Pericardium fibroblast (primary cell): ENCODE results near the gene GATAD2A. TPM values are rescaled to one million over a fixed set of nuclear protein-coding genes. Genes with fewer than 3 reads are reported as not detected.

Source experiments
- total RNA-seq: library from RNA; depleted of rRNA; stranded (reverse); fragments of >200 nt; gene quantifications from 2 replicates; pipeline ENCODE4 v1.2.3, GENCODE V29; 2015

The GATAD2A gene, protein sequence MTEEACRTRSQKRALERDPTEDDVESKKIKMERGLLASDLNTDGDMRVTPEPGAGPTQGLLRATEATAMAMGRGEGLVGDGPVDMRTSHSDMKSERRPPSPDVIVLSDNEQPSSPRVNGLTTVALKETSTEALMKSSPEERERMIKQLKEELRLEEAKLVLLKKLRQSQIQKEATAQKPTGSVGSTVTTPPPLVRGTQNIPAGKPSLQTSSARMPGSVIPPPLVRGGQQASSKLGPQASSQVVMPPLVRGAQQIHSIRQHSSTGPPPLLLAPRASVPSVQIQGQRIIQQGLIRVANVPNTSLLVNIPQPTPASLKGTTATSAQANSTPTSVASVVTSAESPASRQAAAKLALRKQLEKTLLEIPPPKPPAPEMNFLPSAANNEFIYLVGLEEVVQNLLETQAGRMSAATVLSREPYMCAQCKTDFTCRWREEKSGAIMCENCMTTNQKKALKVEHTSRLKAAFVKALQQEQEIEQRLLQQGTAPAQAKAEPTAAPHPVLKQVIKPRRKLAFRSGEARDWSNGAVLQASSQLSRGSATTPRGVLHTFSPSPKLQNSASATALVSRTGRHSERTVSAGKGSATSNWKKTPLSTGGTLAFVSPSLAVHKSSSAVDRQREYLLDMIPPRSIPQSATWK
- total RNA-seq, result 34.9 and 40.4 TPM in 2 replicates

DNA sequence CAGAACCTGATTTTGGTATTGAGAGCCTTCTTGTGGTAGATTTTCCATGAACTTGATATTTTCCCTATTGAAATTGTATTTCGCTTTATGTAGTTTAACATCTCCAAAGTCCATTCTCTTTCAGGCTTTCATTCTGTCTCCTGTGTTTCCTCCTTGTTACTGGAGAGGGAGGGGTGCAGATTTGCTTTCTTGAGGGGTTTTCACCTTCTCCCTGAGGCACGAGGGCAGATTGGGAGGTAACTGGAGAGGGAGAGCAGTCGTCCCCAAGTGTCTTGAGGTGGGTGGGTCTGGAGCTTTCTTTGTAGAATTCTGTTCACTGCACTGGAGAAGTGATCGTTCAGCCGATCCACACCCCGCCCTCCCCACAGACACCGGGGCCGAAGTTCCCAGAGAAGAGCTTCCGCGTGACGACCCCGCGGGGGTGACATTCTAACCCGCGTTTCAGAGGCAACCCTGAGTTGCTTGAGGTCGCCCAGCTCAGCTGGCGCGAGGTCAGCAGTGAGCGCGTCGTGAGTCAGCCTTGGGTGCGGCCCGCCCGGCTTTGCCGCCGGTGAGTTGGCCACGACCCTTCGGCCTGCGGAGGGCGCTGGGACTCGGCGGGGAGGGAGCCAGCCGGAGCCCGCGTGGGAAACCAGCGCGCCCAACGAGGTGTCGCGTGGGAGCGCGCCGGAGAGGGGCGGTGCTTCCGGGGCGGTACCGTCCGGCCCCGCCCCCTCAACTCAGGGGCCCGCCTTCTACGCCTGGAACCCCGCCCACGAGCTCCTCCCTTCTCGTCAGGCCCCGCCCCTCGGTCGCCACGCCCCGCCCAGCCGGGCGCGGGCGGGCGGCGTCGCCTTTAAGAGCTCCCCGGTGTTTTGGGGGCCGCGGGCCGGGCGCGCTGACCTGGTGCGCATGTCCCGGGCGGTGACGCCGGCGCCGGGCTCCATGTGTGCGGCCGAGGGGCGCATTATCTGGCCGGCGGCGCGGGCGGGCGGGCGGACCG lies at the start of gene GATAD2A:
TSS of gene GATAD2A (plus strand) at position 797 of the 982 bp plus-strand sequence. CDS start 59,671 bp downstream, outside the sequence.

DNA sequence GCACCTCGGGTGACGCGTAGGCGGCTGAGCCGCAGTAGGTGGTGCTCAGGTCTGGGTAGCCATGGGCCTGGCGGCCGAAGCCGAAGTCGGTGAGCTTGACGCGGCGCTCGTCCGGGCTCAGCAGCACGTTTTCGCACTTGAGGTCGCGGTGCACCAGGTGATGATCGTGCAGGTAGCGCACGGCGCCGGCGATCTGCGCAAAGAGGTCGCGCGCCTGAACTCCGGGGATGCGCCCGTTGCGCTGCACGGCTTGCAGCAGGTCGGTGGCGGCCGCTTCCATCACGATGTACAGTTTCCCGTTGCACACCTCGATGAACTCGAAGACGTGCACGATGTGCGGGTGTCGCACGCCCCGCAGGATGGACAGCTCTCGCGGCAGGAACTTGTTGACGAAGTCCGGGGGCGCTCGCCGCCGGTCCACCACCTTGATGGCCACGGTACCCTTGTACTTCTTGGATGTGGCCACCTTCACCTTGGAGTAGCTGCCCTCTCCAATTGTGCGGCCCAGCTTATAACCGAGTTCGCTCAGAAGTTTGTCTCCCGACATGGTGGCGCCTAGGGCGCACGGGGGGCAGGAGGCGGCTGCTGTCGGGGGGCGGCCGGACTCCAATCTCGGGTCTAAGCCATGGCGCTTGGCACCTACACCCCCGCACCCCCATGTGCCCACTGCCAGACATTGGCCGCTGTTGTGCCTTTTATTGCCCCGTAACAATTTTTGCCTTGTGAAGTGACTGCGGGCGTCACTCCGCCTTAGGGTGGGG lies 109.6 kb downstream of the GATAD2A start, which contains the start of gene TSSK6:
TSS of gene TSSK6 (minus strand) at position 668 of the 761 bp plus-strand sequence. CDS start at position 547, 121 bp downstream.

GRCh38 chr19:19515642-19516519 lies 110.4 kb downstream of the GATAD2A start, which contains the start of gene NDUFA13:
Gene NDUFA13 (plus strand): TSS chr19:19516225. CDS start chr19:19516239, 14 bp downstream.

DNA sequence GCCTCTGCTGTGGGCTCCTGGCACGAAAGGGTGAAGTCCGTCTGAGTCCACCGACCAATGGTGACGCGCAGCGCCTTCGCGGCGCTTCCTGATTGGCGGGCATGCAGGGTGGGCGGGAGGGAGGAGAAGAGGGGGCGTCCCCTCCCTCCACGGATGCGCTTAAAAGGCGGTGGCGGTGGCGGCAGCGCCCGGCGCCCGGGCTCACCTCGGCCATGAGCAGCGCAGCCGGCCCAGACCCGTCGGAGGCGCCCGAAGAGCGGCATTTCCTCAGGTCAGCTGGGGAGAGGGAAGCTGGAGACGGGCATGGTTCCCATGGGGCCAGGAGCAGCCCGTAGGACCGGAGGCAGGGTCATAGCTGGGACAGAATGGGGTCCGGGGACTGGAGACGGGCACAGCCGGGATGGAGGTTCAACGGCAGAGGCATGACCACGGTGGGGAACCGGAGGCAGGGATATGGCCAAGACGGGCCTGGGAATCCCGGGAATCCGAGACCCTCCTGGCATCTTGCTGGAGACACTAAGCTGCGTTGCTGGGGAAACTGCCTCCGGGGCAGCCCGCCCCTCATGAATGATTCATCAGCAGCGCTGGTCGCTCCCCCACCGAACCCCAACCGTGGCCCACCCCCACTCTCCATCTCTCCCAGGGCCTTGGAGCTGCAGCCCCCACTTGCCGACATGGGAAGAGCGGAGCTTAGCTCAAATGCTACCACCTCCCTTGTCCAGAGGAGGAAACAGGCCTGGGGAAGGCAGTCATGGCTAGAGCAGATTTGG lies 123.4 kb downstream of the GATAD2A start, which contains the start of gene YJEFN3:
TSS of gene YJEFN3 (plus strand) at position 191 of the 770 bp plus-strand sequence. CDS start at position 213, 22 bp downstream.

DNA sequence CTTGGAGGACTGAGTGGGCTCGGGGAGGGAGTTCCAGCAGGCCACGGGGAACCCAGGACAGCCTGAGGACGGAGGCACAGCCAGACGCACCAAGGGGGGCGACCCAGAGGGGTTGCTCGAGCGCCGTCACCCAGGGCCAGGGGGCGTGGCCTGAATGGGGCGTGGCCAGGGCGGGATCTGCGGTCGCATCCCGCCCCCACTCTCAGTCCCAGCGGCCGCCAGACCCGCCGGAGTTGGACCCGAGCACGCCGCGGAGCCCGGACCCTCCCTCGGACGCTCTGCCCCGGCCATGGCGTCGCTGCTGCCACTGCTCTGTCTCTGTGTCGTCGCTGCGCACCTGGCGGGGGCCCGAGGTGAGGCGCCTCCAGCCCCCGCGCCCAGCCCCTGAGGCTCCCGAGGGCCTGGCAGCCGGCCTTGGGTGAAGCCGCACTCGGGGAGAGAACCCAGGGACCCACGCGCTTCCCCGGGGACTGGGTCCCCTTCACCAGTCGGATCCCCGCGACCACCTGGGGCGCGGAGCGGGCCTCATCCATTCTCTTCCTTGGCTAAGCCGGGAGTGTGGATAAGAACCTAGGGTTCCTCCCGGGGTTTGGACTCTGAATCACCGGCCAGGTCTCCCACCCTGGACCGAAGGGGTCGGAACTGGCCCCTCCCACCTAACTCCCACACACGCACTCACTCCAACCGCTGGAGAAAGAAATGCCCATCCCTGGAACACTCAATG lies 132.7 kb downstream of the GATAD2A start, which contains the start of gene CILP2:
TSS of gene CILP2 (plus strand) at position 205 of the 724 bp plus-strand sequence. CDS start at position 290, 85 bp downstream.

Other genes starting within 250 kb of the GATAD2A start
- 0.35 TPM in 1 of 2 replicates, not detected in the other for gene MEF2B, start 235.4 kb upstream of the GATAD2A start, total RNA-seq
- gene BORCS8, start 213.5 kb upstream of the GATAD2A start, total RNA-seq, result 6.3 and 12.3 TPM in 2 replicates
- gene RFXANK, start 213.4 kb upstream of the GATAD2A start, total RNA-seq, result 60.1 and 69.4 TPM in 2 replicates
- gene NR2C2AP, start 202.3 kb upstream of the GATAD2A start, total RNA-seq, result 2.1 and 2.8 TPM in 2 replicates
- not detected in 2 replicates for gene NCAN, start 193.7 kb upstream of the GATAD2A start, total RNA-seq
- 0.43 and 5.7 TPM in 2 replicates for gene TM6SF2, start 132.4 kb upstream of the GATAD2A start, total RNA-seq
- gene SUGP1, start 85.2 kb upstream of the GATAD2A start, total RNA-seq, result 18.2 and 19.8 TPM in 2 replicates
- 22.0 and 26.8 TPM in 2 replicates for gene MAU2, start 84.8 kb upstream of the GATAD2A start, total RNA-seq
- gene TSSK6, start 109.9 kb downstream of the GATAD2A start, total RNA-seq, result 1.4 and 2.0 TPM in 2 replicates
- gene NDUFA13, start 110.5 kb downstream of the GATAD2A start, total RNA-seq, result 176 and 205 TPM in 2 replicates
- gene YJEFN3, start 123.2 kb downstream of the GATAD2A start, total RNA-seq, result 0.17 and 0.23 TPM in 2 replicates
- 1.2 TPM in 2 replicates for gene CILP2, start 132.6 kb downstream of the GATAD2A start, total RNA-seq
- gene PBX4, start 213.0 kb downstream of the GATAD2A start, total RNA-seq, result 1.5 TPM in 1 of 2 replicates, not detected in the other
- 0.93 and 4.1 TPM in 2 replicates for gene LPAR2, start 222.5 kb downstream of the GATAD2A start, total RNA-seq
- 3.9 and 10.5 TPM in 2 replicates for gene GMIP, start 238.0 kb downstream of the GATAD2A start, total RNA-seq